Mesenchymal stem cell (in vitro differentiated cells and primary cell): ENCODE measurements around the gene OR4K14.
"Not testable (repeated sequence)": the region's sequence is repeated elsewhere in the genome, so short reads cannot be mapped to it uniquely, and the experiment has no call there.

ENCODE experiments used
- DNase-seq: peaks from one replicate; pipeline ENCODE4 v3.0.0-alpha.2; 2013
- H2AFZ ChIP-seq: one replicate; pipeline ENCODE4 v1.6.1; 2013; ENCODE audit warnings: low read depth, mild to moderate bottlenecking, control low read depth, inconsistent platforms, low read length, moderate library complexity
- H2AK5ac ChIP-seq: 2 replicates; pipeline ENCODE4 v1.6.1; 2013; ENCODE audit warnings: low read length, moderate library complexity, mild to moderate bottlenecking, inconsistent platforms; ENCODE audit not compliant: severe bottlenecking
- H2BK120ac ChIP-seq: one replicate; pipeline ENCODE4 v1.6.1; 2013; ENCODE audit warnings: low read depth, mild to moderate bottlenecking, inconsistent platforms, low read length, moderate library complexity
- H2BK12ac ChIP-seq, 2 experiments: one replicate each; pipeline ENCODE4 v1.6.1; 2013; ENCODE audit warnings: inconsistent platforms in 2 of 2, low read length in 2 of 2, mild to moderate bottlenecking in 2 of 2, moderate library complexity in 2 of 2, control low read depth in 1 of 2
- H2BK15ac ChIP-seq: one replicate; pipeline ENCODE4 v1.6.1; 2013; ENCODE audit warnings: mild to moderate bottlenecking, low read depth, inconsistent platforms; ENCODE audit not compliant: poor library complexity, severe bottlenecking
- H2BK5ac ChIP-seq: 2 replicates; pipeline ENCODE4 v1.6.1; 2013; ENCODE audit warnings: low read depth, mild to moderate bottlenecking, low read length, control low read depth, inconsistent platforms; ENCODE audit not compliant: poor library complexity, severe bottlenecking
- H3K14ac ChIP-seq, 2 experiments: one replicate each; pipeline ENCODE4 v1.6.1; 2013; ENCODE audit warnings: inconsistent platforms in 2 of 2, low read length in 2 of 2, control low read depth in 1 of 2, mild to moderate bottlenecking in 1 of 2, moderate library complexity in 1 of 2
- H3K18ac ChIP-seq, 2 experiments: one replicate each; pipeline ENCODE4 v1.6.1; 2013; ENCODE audit warnings: inconsistent platforms in 2 of 2, low read length in 2 of 2, control low read depth in 1 of 2, low read depth in 1 of 2, mild to moderate bottlenecking in 1 of 2
- H3K23ac ChIP-seq, 2 experiments: one replicate each; pipeline ENCODE4 v1.6.1; 2013; ENCODE audit warnings: inconsistent platforms in 2 of 2, low read length in 2 of 2, mild to moderate bottlenecking in 2 of 2, moderate library complexity in 2 of 2, control low read depth in 1 of 2
- H3K27ac ChIP-seq: 2 replicates; pipeline ENCODE4 v1.5.1; 2013; ENCODE audit warnings: mild to moderate bottlenecking, moderate library complexity, low read length, control low read depth, inconsistent platforms; ENCODE audit not compliant: poor library complexity, severe bottlenecking
- H3K27me3 ChIP-seq, 2 experiments: 2 replicates each; pipeline versions ENCODE4 v1.6.1 to v1.7.0; 2013; ENCODE audit warnings: low read length in 2 of 2, mild to moderate bottlenecking in 2 of 2, moderate library complexity in 2 of 2, control low read depth in 1 of 2, inconsistent platforms in 1 of 2; ENCODE audit not compliant: control insufficient read depth in 1 of 2, insufficient read depth in 1 of 2
- H3K36me3 ChIP-seq, 2 experiments: 2 replicates each; pipeline versions ENCODE4 v1.6.1 to v1.7.0; 2013; ENCODE audit warnings: low read length in 2 of 2, control low read depth in 1 of 2, inconsistent platforms in 1 of 2, low read depth in 1 of 2, mild to moderate bottlenecking in 1 of 2; ENCODE audit not compliant: insufficient read depth in 2 of 2, control insufficient read depth in 1 of 2
- H3K4ac ChIP-seq, 2 experiments: one replicate each; pipeline ENCODE4 v1.6.1; 2013; ENCODE audit warnings: inconsistent platforms in 2 of 2, low read length in 2 of 2, mild to moderate bottlenecking in 2 of 2, moderate library complexity in 2 of 2, control low read depth in 1 of 2, low read depth in 1 of 2
- H3K4me1 ChIP-seq: 2 replicates; pipeline ENCODE4 v1.6.1; 2013; ENCODE audit warnings: low read depth, low read length, control low read depth; ENCODE audit not compliant: control insufficient read depth, insufficient read depth
- H3K4me2 ChIP-seq: 2 replicates; pipeline ENCODE4 v1.6.1; 2013; ENCODE audit warnings: low read length, mild to moderate bottlenecking, inconsistent platforms; ENCODE audit not compliant: poor library complexity, severe bottlenecking
- H3K4me3 ChIP-seq, 2 experiments: 2 replicates each; pipeline versions ENCODE4 v1.5.1 to v1.7.0; 2013; ENCODE audit warnings: low read length in 2 of 2, mild to moderate bottlenecking in 2 of 2, control low read depth in 1 of 2, low read depth in 1 of 2; ENCODE audit not compliant: insufficient read depth in 1 of 2
- H3K79me1 ChIP-seq: replicated peaks from 2 replicates; pipeline ENCODE4 v1.6.1; 2013; ENCODE audit warnings: mild to moderate bottlenecking, control low read depth, low read length, inconsistent platforms; ENCODE audit not compliant: poor library complexity, severe bottlenecking
- H3K9ac ChIP-seq: 2 replicates; pipeline ENCODE4 v1.7.0; 2013; ENCODE audit warnings: mild to moderate bottlenecking, low read length, moderate library complexity
- H3K9me3 ChIP-seq: 2 replicates; pipeline ENCODE4 v1.7.0; 2013; ENCODE audit warnings: mild to moderate bottlenecking, low read length; ENCODE audit not compliant: control insufficient read depth
- H4K8ac ChIP-seq: one replicate; pipeline ENCODE4 v1.6.1; 2013; ENCODE audit warnings: inconsistent platforms, mild to moderate bottlenecking, low read length, moderate library complexity
- H4K91ac ChIP-seq: one replicate; pipeline ENCODE4 v1.6.1; 2013; ENCODE audit warnings: mild to moderate bottlenecking, low read length, inconsistent platforms
- WGBS: methylation state at CpG from one replicate; pipeline ENCODE4 v1.1.7; 2013; ENCODE audit warnings: mixed read lengths; 5-methylcytosine and 5-hydroxymethylcytosine counted together

OR4K14 gene

DNA sequence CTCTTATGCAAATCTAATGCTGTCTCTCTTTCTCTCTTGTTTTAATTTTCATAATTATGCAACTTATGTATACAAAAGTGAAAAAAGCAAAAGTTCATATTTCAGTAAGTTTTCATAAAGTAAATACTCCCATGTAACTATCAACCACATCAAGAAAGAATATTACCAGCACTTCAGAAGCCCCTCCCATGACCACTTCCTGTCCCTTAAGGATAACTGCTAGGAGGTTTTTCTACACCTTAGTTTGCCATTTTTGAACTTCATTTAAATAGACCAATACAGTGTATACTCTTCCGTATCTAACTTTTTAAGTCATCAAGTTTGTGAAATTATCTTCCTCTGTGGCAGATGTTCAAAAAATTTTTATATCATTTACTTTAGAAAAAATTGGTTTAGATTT, 44.3 kb downstream of the OR4K14 start:
- no peak overlapping the region for H3K9ac ChIP-seq
- H3K79me1 ChIP-seq, result no peaks in the 10 kb centered on the region
- no peak overlapping the region for H2AFZ ChIP-seq
- no peak overlapping the region for H3K18ac ChIP-seq
- no peak overlapping the region for H2BK15ac ChIP-seq
- H3K14ac ChIP-seq, result no peak overlapping the region
- H3K27me3 ChIP-seq, result no peaks in the 10 kb centered on the region
- H3K4me2 ChIP-seq, result no peak overlapping the region
- no peak overlapping the region for H4K8ac ChIP-seq
- no peaks in the 10 kb centered on the region for H3K9me3 ChIP-seq
- no peak overlapping the region for H2BK5ac ChIP-seq
- H2AK5ac ChIP-seq, result no peak overlapping the region
- no peak overlapping the region for H3K4ac ChIP-seq
- H3K36me3 ChIP-seq, result no peaks in the 10 kb centered on the region
- no peak overlapping the region for H3K4me3 ChIP-seq
- H3K23ac ChIP-seq, result no peak overlapping the region
- H3K27ac ChIP-seq, result no peak overlapping the region
- DNase-seq, result no peak
- no peak overlapping the region for H2BK120ac ChIP-seq
- no peak overlapping the region for H4K91ac ChIP-seq
- H3K4me1 ChIP-seq, result no peaks in the 10 kb centered on the region
- H2BK12ac ChIP-seq, result no peak overlapping the region
- WGBS, result no CpG with 5 or more reads among the region's 1 CpG

DNA sequence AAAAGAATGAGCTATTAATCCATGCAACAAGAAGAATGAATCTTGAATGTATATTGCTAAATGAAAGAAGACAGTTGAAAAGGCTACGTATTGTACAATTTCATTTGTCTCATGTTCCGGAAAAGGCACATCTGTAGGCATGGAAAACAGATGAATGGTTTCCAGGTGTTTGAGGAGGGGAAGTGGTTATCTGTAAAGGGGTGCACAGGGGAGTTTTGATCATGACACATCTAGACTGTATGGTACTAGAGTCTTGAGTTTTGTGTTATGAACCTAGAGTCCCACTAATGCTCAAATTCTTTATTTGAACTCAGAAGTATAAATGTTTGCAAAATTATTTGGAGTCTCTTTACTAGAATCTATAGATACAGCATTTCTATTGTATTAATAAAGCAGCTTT, 49.4 kb downstream of the OR4K14 start:
- H3K4me3 ChIP-seq, H3K9ac ChIP-seq, H3K27ac ChIP-seq, H4K91ac ChIP-seq, H3K4me2 ChIP-seq, H3K27me3 ChIP-seq, H3K23ac ChIP-seq, H3K14ac ChIP-seq, DNase-seq, H2BK5ac ChIP-seq, H3K18ac ChIP-seq, H2BK120ac ChIP-seq, H3K4me1 ChIP-seq, H3K79me1 ChIP-seq, H2AK5ac ChIP-seq, H3K36me3 ChIP-seq, H2BK15ac ChIP-seq, H2AFZ ChIP-seq, H2BK12ac ChIP-seq, H4K8ac ChIP-seq, H3K9me3 ChIP-seq, H3K4ac ChIP-seq: not testable (repeated sequence)
- 69% methylated on average over 2 of the region's 2 CpGs for WGBS
